Neural crest cell (in vitro differentiated cells): ENCODE data around the gene ITK. TPM values are rescaled to one million over a fixed set of nuclear protein-coding genes. Genes with fewer than 3 reads are reported as not detected.

Source experiments
- DNase-seq: peaks from one replicate; pipeline ENCODE4 v3.0.0; 2021; ENCODE audit warnings: low read depth, mixed read lengths, low spot score
- H3K27ac Mint-ChIP-seq: one replicate; pipeline ENCODE4 v1.8.0; 2021; ENCODE audit warnings: mild to moderate bottlenecking, mixed read lengths; ENCODE audit not compliant: unreplicated experiment
- H3K27me3 Mint-ChIP-seq: 2 replicates; pipeline ENCODE4 v1.8.0; 2021; ENCODE audit warnings: low read depth, mild to moderate bottlenecking, mixed read lengths
- H3K36me3 Mint-ChIP-seq: 2 replicates; pipeline ENCODE4 v1.8.0; 2021; ENCODE audit warnings: low read depth, mild to moderate bottlenecking, mixed read lengths
- H3K4me1 Mint-ChIP-seq: 2 replicates; pipeline ENCODE4 v1.8.0; 2021; ENCODE audit warnings: mixed read lengths
- H3K4me3 Mint-ChIP-seq: one replicate; pipeline ENCODE4 v1.8.0; 2021; ENCODE audit warnings: mild to moderate bottlenecking, mixed read lengths
- H3K9me3 Mint-ChIP-seq: 2 replicates; pipeline ENCODE4 v1.8.0; 2021; ENCODE audit warnings: mixed read lengths
- long read RNA-seq: library from polyadenylated mRNA; unstranded; transcript quantifications from one replicate; pipeline ENCODE4 v2.0.0, GENCODE V29; 2020
- total RNA-seq: library from RNA; stranded (reverse); gene quantifications from 2 replicates; pipeline ENCODE4 v1.2.1, GENCODE V29; 2021
- TF ChIP-seq, protein P1 (sequence below): fragments of 200-600 bp; sonication (generic); conservative IDR thresholded peaks from 2 replicates; pipeline ENCODE4 v1.5.0; 2021; ENCODE audit warnings: antibody characterized with exemption, mild to moderate bottlenecking

Gene ITK
- not detected in 2 replicates for total RNA-seq
- long read RNA-seq, result 0 reads

DNA sequence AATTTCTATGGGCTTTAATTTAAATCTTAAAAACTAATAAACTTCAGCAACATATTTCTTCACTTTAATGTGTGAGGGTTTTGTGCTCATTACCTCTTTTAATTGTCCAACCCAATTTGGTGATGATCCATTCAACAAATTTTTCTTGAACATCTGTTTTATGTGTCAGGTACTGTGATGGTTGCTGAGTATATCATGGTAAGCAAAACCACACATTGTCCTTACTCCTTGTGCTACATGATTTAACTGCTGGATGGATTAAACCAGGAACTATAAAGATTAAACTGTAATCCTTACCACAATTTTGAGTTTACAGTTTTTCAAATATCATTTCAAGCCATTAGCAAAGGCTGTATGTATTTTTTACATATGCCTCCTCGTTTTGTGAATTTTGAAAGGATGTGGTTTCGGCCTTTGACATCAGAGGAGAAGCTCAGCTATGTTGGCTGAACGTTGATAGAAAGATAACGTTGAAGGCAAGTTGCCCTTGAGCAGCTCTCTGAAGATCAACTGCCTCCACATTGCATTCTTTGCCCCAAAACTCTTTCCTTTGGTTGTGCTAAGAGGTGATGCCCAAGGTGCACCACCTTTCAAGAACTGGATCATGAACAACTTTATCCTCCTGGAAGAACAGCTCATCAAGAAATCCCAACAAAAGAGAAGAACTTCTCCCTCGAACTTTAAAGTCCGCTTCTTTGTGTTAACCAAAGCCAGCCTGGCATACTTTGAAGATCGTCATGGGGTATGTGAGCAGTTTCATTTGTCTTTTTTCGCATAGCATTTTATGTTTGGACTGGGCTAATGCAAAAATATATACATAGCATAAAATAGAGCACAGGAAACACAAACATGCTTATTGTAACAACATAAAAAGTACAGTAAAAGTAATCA, at the start of gene ITK:
TSS of gene ITK (plus strand) at position 467 of the 891 bp plus-strand sequence. CDS start at position 605, 138 bp downstream.
- TF ChIP-seq, protein P1, sequence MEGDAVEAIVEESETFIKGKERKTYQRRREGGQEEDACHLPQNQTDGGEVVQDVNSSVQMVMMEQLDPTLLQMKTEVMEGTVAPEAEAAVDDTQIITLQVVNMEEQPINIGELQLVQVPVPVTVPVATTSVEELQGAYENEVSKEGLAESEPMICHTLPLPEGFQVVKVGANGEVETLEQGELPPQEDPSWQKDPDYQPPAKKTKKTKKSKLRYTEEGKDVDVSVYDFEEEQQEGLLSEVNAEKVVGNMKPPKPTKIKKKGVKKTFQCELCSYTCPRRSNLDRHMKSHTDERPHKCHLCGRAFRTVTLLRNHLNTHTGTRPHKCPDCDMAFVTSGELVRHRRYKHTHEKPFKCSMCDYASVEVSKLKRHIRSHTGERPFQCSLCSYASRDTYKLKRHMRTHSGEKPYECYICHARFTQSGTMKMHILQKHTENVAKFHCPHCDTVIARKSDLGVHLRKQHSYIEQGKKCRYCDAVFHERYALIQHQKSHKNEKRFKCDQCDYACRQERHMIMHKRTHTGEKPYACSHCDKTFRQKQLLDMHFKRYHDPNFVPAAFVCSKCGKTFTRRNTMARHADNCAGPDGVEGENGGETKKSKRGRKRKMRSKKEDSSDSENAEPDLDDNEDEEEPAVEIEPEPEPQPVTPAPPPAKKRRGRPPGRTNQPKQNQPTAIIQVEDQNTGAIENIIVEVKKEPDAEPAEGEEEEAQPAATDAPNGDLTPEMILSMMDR, result no peak
- no peak for DNase-seq
- H3K4me3 Mint-ChIP-seq, result no peak within 1 kb of the TSS
- no peak within 1 kb of the TSS for H3K27ac Mint-ChIP-seq
- no peaks in the 10 kb centered on the region for H3K4me1 Mint-ChIP-seq
- H3K9me3 Mint-ChIP-seq, result peaks cover 2% of the 10 kb centered on the region
- H3K36me3 Mint-ChIP-seq, result no peaks in the 10 kb centered on the region
- peaks cover 24% of the 10 kb centered on the region for H3K27me3 Mint-ChIP-seq

DNA sequence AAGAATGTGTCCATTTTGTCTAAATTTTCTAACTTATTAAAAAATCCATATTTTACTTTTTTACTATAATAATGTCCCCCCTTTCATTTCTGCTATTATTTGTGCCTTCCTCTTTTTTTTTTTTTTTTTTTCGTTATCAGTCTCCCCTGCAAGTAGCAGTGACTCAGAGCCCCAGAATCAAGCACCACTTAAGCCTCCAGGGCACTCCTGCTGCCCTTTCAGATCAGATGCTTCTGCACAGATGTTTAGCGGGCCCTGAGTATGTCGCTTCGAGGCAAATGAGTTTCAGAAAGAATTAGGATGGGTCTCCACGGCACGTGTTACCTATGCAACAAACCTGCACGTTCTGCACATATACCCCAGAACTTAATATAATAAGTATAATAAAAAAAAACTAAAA, 49.7 kb upstream of the ITK start:
- Mint-ChIP-seq H3K9me3 (no peaks in the 10 kb centered on the region), H3K4me1 (no peaks in the 10 kb centered on the region), H3K36me3 (no peaks in the 10 kb centered on the region), H3K27me3 (no peaks in the 10 kb centered on the region), H3K4me3 (no peak overlapping the region), H3K27ac (no peak overlapping the region)
- no peak for DNase-seq
- TF ChIP-seq, protein P1, result no peak

DNA sequence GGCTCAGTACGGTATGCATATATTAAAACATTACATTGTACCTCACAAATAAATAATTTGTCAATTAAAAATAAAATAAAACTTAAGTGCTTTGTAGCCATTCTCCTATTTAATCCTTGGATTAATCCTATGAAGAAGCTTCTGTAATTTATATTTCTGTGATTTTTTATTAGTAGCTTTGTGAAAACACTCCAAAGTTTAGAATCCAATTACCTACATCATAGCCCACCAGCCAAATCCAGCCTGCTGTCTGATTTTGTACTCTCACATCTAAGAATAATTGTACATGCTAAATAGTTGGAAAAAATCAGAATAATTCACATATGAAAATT, 48.4 kb upstream of the ITK start:
- Mint-ChIP-seq H3K27ac (no peak overlapping the region), H3K4me3 (no peak overlapping the region), H3K36me3 (no peaks in the 10 kb centered on the region)

DNA sequence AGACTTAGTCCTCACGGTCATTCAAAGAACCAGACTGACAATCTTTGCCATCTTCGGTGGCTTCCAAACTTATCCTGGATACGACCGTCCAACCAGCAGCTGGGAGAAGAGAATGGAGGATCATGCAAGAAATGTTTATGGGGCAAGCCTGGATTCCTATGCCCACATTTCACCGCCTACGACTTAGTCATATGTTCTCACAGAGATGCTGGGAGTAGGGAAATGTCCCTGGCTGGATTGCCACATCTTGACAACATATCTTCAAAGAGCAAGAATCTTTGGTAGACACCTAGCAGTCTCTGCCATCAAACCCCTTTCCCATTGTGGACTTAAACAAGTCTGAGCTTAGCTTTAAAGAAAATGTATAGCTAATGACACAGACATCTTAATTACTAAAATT, 42.9 kb upstream of the ITK start:
- TF ChIP-seq, protein P1, result no peak

More for the DNA sequence above, 48.4 kb upstream of the ITK start:
- no peaks in the 10 kb centered on the region for H3K4me1 Mint-ChIP-seq
- no peak for DNase-seq
- no peaks in the 10 kb centered on the region for H3K27me3 Mint-ChIP-seq
- TF ChIP-seq, protein P1, result no peak
- H3K9me3 Mint-ChIP-seq, result no peaks in the 10 kb centered on the region

DNA sequence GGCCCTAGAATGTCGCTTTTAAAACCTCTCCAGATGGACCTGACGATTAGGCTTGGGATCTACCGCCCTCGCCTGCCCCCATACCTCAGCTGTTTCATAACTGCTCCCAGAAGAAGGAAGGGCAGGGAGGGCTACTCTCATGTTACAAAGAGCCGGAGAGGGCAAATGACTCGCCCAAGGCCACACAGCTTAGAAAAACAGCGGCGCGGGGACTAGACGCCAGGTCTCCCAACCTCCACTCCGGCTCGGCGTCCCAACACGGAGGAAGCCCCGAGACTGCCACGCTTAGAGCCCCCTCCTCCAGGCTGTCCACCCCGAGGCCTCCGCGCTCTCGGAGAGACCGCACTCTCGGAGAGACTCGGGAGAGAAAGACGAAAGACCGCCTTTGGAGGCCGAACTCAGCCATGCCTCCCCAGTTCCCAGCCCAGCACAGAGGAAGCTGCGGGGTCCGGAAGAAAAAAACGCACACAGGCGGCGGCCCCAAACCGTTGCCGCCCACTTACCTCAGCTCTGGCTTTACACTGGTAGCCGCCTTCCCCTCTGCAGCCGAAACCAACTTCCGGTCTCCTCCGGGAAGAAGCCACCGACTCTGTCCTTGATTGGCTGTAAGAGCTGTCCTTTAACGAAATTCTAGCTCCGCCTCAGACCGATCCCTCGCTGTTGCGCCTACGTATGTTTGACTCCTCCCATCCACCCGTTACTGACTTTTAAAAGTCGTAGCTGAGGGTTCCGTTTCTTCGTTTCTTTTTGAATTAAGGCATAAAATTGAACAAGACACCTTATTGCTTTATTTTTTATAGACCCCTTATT, 38.1 kb upstream of the ITK start, which contains the start of gene MED7:
TSS of gene MED7 (minus strand) at position 549 of the 810 bp plus-strand sequence. CDS start 3,434 bp downstream, outside the sequence.
- Mint-ChIP-seq H3K4me3 (peak within 1 kb of the TSS; percentile 96), H3K36me3 (peaks cover 4% of the 10 kb centered on the region), H3K27me3 (peaks cover 6% of the 10 kb centered on the region), H3K27ac (peak within 1 kb of the TSS; percentile 96), H3K4me1 (peaks cover 12% of the 10 kb centered on the region), H3K9me3 (no peaks in the 10 kb centered on the region)
- TF ChIP-seq, protein P1, result no peak
- DNase-seq, result peak; percentile 82

More for the DNA sequence above, 42.9 kb upstream of the ITK start:
- Mint-ChIP-seq H3K36me3 (peaks cover 5% of the 10 kb centered on the region), H3K27ac (no peak overlapping the region), H3K4me1 (peaks cover 4% of the 10 kb centered on the region), H3K4me3 (no peak overlapping the region), H3K9me3 (no peaks in the 10 kb centered on the region), H3K27me3 (no peaks in the 10 kb centered on the region)
- no peak for DNase-seq
